HG02642 (cell line): ENCODE data around the gene PAX8.

ENCODE experiments used
- ATAC-seq: cut with Tn5 transposase; IDR thresholded peaks from one replicate; pipeline ENCODE4 v1.9.1; 2021; ENCODE audit warnings: mild to moderate bottlenecking; ENCODE audit not compliant: unreplicated experiment, poor library complexity

The PAX8 gene

GRCh38 chr2:113195923-113196501 is 82.7 kb downstream of the PAX8 start:
- ATAC-seq: no peak

DNA sequence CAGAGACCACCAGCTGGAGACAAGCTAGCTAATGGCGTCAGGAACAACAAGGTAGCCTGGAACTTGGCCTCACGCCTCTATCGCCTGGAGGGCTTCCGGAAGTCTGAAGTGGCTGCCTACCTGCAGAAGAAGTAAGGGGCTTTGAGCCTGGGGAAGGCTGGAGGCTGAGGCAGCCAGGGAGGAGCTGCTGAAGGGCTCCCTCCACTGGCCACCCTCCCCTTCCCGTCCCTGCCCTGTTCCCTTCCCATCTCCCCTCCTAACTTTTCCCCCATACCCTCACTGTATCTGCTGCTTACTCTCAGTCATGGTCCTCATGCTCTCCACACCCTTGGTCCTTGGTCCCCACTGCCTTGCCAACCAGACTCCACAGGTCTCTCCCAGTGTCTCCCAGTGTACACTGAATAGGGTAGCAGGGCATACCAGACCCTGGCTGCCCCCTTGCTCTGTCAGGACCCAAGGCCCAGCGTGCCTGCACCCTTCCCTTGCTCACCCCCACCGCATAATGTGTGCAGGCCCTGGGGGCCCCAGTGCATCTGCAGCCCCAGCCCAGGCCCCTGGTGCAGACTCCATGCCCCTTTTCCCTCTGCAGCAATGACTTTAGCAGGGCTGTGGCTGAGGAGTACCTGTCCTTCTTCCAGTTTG is 86.1 kb downstream of the PAX8 start:
- ATAC-seq: no peak

DNA sequence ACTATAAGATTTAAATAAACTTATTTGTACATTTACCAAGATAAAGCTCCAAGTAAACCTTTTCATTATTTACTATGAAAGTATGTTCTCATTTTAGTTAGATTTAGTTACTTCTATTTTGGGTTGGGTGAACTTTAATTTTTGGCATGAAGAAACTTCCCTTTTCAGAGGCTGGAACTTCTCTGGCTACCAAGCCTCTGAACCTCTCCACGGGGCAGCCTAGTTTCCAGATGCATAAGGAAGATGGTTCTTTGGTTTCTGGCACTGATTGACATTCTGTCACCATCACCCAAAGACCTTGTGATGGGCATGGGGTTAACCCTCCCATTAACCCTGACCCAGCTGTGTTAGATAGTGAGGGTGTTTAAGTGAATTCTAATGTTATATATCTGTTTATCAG is 87.8 kb downstream of the PAX8 start:
- ATAC-seq: no peak

DNA sequence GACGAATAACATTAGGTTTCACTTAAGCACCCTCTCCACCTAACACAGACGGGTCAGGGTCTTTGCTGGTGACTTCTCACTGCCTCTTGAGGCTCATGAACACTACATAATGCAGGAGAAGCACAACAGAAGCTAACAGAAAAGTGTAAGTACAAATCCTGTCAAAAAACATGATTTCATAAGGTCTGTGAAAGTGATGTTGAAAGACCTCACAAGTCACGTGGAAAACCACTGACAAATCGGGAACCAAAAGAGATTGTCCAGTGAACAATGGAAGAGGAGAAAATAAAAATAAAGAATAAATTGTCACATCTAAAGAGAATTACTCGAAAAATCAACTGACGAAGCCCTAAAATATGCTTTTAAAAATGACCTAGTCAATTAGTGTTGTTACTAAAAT is 91.0 kb downstream of the PAX8 start:
- no peak for ATAC-seq

DNA sequence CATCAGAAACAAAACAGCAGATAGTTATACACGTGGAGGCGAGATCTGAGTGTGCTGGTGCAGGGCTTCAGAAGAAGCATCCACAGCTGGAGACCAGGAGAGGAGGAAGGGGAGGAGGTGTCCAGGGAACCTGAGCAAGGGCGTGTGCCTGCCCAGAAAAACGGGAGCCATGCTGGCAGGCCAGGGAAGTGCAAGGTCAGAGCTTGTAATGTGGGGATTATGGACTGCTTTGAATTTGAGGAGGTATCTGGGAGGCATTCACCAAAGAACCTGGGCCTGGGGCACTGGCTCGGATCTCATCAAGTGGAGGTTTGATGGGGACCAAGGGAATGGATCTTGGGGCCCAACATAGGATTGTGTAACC is 92.3 kb downstream of the PAX8 start:
- no peak for ATAC-seq

- ATAC-seq: no peak
These were observed 92.9 kb downstream of the PAX8 start for GRCh38 chr2:113185664-113186432.

DNA sequence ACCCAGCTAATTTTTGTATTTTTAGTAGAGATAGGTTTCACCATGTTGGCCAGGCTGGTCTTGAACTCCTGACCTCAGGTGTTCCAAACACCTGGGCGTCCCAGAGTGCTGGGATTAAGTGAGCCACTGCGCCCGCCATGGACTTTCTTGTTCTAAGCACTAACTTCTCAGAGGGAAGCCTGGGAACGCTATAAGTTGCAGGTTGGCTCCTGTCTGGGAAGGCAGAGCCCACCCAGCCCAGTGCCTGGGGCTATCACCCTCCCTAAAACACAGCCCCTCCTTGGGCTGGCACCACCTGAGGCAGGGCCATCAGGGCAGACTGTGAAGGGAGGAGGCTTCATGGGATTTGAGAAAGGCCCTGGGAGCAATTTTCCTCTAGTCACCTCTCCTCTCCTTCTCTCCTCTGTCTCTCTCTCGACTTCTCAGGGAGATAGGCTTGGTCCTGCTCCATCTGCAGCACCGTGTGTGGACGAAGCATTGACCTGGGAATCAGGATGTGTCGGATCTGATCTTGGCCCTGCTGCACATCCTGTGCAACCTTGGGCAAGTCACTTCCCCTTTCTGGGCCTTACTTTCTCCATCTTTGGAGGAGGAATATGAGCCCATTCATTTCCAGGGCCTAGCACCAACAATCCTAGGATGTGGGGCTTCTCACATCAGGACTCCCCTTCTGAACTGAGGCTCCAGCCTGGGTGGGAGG is 94.0 kb downstream of the PAX8 start:
- ATAC-seq: no peak

DNA sequence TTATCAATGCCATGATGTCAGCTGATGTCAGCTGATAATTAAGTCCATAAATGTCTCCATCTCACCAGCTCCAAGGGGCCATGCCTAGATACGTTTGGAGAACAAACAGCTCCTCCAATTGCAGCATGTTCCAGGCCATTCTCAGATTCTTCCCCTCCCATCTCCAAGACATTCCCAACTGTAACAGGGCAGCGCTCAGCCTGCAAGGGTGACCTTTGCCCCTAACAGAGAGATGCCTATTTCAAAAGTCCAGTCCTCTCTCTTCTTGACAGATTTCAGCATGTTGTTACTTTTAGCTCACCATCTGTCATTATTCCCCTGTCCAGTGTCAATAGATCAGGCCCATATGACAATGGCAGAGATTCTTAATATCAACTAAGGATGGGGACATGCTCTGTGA is 95.0 kb downstream of the PAX8 start:
- ATAC-seq: no peak

DNA sequence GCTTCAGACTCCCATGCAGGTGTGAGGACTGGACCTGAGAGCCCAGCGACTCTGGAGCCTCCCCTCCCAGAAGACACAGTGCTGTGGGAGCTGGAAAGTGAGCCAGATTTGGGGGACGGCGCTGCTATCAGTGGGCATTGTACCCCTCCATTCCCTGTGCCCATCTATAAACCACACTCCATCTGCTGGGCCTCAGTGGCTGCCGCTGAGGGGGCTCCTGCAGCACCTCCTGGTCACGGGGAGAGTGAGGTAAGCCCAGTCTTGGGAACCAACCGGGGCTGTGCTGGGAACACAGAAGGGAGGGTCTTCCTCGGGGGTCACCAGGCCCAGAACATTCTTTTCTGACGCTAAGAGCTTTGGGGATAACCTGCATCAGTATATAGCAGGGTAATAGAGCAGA is 95.5 kb downstream of the PAX8 start:
- no peak for ATAC-seq

GRCh38 chr2:113182471-113183260 is 96.1 kb downstream of the PAX8 start:
- ATAC-seq: no peak

DNA sequence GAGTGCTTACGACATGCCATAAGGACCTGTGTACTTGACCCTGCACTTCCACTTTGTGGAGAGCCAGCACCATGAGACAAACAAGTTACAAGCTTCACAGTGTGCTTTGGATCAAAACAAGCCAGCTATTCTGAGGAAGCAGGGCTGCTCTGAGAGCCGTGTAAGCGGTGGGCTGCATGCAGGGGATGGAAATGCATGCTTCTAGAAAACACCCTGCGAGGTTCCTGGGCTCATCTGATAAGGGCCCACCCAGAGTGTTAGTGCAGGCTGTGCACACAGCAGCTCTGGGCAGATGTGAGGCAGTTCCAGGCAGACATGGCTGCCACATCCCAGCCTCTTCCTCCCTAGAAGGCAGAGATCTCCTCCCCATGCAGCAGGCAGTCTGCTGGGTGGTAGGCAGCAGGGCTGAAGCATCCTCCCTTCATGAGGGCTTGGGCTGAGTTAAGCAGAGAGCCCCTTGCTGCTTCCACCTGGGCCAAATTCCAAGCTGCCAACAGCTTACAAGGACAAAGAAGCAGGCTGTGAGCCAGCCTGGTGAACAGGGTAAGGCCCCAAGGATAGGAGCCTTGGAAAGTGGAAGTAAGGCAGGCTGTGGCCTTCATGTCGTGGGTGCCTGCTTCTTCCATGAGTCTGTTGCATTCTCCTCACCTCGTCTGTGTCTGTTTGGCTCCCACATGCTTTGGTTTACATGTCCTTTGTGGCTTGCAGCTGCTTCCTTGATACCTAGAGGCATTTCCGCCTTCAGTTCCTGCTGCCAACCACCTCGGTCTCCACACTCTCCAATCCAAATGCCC is 97.3 kb downstream of the PAX8 start:
- ATAC-seq: no peak

- ATAC-seq: no peak
These were observed 98.4 kb downstream of the PAX8 start for GRCh38 chr2:113180131-113180946.

GRCh38 chr2:113179446-113180045 is 99.2 kb downstream of the PAX8 start:
- no peak for ATAC-seq

DNA sequence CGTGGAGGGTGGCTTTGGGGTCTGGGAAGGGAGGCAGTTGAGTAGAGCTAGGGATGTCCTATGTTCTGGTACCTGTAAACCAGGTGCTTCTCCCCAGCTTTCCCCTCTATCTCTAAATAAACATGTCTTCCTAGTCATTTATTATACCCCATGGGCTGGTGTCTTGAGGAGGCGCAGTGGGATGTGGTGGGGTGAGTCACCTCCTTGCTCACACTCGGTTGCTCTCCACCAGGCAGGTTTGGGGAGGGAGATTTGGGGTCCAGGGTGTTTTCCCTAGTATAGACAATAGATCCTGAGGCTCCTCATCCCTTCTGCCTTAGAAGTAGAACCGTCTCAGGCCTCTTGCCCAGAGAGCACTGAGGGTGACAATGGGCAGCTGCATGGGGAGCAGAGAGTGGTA is 99.8 kb downstream of the PAX8 start:
- ATAC-seq: no peak

- no peak for ATAC-seq
These were observed 100.5 kb downstream of the PAX8 start for GRCh38 chr2:113178069-113178746.

DNA sequence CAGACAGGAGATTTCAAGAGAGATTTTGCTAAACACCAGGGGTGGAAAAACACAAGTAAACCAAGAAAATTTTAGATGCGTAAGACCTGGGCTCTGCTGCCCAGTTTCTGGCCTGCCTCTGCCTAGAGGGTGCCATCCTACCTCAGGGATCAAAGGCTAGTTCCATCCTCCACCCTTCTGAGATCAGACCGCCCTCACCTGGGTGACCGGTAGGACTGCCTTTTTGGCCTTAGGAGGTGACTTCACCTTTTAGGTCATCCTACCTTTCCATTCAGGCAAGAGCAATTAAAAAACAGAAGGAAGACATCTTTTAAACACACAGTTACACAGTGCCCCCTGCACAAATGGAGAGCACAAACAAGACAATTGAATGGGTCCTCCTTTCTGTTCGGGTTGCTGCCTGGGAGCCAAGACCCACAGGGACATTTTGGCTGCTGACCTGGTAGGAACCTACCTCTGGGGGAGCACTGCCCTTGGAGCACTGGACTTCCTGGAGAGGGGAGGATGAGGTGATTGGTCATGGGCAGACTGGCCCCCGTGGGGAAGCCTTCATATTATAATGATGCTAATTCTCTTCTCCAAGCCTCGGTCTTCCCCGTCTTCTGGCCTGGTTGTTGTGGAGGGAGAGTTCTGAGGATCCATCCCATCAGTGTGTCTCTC is 101.9 kb downstream of the PAX8 start:
- ATAC-seq: no peak
